LNCaP clone FGC (cell line): ENCODE measurements around the gene L3MBTL2.
A peak's percentile ranks its signal among the peaks of the same experiment; 100 is the strongest.

Source experiments
- DNase-seq: peaks from one replicate; pipeline ENCODE4 v3.0.0-alpha.2; 2011; ENCODE audit warnings: low read depth
- H3K4me3 ChIP-seq: 2 replicates; pipeline ENCODE4 v1.5.1; 2011; ENCODE audit warnings: mild to moderate bottlenecking, low read depth, low read length, control low read depth
- CTCF ChIP-seq: IDR thresholded peaks from 2 replicates; pipeline ENCODE4 v1.5.1; 2012; ENCODE audit warnings: mild to moderate bottlenecking; ENCODE audit not compliant: control insufficient read depth, insufficient read depth; ENCODE audit errors: extremely low read depth

Gene L3MBTL2

GRCh38 chr22:41193829-41194228 lies 11.3 kb upstream of the L3MBTL2 start:
- no peak for TF ChIP-seq CTCF
- no peak overlapping the region for H3K4me3 ChIP-seq
- no peak for DNase-seq

- DNase-seq, result no peak
- TF ChIP-seq CTCF, result peak; percentile 36
- peak overlapping the region; percentile 73 for H3K4me3 ChIP-seq
Observed at GRCh38 chr22:41197038-41197972, 7.8 kb upstream of the L3MBTL2 start.

- no peak for DNase-seq
- TF ChIP-seq CTCF, result 0 out of 2 replicates have a peak, but pooled peaks have one; percentile 9
- peak overlapping the region; percentile 73 for H3K4me3 ChIP-seq
Observed at GRCh38 chr22:41198027-41198580, 7.0 kb upstream of the L3MBTL2 start.

- no peak for TF ChIP-seq CTCF
- no peak overlapping the region; the same call in 1 of the 2 replicates for H3K4me3 ChIP-seq
- peak; percentile 75 for DNase-seq
Observed at GRCh38 chr22:41201141-41201540, 4.0 kb upstream of the L3MBTL2 start.

GRCh38 chr22:41203118-41203517 lies 2.0 kb upstream of the L3MBTL2 start:
- no peak for TF ChIP-seq CTCF
- H3K4me3 ChIP-seq, result no peak overlapping the region
- DNase-seq, result no peak

GRCh38 chr22:41204066-41204465 lies 1.0 kb upstream of the L3MBTL2 start:
- TF ChIP-seq CTCF, result no peak
- no peak overlapping the region for H3K4me3 ChIP-seq
- no peak for DNase-seq
